Activated T-cell treated with anti-CD3 and anti-CD28 coated beads, Interleukin-2, amount 50 U/mL, for 1 hour (primary cell): Measurements from ENCODE around the gene MACROH2A1.

Source experiments
- DNase-seq: peaks from one replicate; pipeline ENCODE4 v3.0.0-alpha.2; 2020

The MACROH2A1 gene

DNA sequence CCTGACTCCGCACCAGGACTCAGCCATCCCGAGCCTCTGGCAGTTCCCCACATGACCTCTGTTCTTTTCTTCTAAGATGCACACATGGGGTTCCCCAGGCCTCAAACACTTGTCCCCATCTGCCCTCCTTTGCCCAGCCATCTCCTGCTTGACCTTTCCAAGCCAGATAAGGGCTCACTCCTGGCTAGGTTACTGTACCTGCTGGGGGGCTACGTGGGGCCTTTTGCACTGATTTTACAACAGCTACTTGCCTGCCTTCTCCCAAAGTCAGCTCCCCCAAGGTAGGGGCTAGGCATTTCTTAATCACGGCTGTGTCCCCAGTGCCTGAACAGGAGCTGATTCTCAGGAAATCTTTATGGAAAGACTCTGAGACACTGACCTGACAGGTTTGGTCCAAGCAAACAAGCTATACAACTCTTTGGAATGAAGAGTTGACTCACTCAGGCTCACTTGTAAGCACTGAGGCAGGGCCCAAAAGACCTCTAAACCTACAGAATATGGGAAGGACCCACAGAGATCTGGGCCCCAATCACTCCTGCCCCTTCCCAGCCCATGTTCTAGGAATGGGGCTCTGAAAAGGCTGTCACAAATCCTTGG, 2.5 kb downstream of the MACROH2A1 start:
- no peak for DNase-seq

DNA sequence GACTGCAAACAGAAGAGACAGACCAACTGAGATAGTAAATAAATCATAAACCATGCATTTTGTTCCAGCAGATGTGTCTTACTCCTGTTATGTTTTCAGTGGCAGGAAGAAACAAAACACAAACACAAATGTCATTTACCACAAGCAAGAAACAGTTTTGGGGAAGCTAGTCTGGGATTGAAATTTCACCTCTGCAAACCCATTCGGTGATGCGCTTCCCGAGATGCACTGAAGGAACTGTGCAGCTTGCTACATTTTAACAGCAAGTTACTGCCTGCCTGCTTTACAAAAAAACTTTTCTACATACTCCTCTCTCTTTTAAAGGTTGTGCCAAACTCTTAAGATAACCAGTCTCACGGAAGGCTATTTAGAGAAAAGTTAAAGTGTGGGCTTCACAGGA, 3.2 kb downstream of the MACROH2A1 start:
- no peak for DNase-seq

DNA sequence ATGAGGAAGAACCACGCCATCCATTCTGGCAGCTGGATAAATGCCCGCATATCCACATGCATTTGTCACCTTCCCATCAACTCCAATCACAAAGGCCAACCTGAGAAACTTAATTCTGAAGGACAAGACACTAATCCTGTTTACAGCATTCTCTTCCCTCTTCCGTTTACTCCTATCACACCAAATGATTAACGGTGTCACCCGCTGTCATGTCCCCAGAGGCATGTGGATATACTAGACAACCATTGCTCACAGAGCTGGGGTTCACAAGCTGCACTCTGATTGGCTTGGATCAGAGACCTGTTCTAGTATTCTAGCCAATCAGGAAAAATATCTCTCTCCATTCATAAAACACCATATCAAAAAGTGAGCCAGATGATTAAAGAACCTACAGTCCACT, 3.6 kb downstream of the MACROH2A1 start:
- no peak for DNase-seq

DNA sequence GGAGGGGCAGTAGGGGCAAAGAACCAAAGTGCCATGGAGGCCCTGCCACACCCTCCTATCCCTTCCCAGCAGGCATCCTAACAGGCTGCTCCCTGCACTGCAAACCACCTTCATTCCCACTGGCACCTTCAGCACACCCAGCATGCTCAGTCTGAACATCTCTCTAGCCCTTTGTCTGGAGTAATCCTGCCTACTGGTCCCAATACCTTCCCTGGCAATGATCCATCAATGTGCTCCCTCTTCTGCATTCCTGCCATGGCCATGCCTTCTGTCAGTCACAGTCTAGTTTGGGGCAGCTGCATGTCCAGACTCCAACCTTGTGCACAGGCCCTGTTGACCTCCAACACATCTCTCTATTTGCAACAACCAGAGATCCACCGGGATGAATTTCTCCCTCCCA, 4.9 kb downstream of the MACROH2A1 start:
- no peak for DNase-seq

DNA sequence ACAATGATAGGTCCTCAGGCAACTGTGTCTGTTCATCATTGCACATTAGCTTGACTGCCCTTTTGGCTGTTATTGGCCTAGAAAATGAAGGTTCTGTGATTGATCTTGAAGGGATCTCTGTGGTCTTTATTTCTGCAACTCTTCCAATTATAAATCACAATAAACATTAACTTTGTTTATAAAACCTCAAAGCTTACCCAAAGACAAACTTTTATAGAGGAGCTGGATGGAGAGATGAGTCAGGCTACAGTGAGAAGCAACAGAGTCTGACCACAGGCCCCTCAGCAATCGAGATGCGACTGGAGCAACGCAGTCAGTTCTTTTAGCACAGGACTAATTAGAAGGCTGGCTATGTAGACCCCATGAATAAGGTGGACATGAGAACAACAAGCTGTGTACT, 5.3 kb downstream of the MACROH2A1 start:
- DNase-seq, result no peak

DNA sequence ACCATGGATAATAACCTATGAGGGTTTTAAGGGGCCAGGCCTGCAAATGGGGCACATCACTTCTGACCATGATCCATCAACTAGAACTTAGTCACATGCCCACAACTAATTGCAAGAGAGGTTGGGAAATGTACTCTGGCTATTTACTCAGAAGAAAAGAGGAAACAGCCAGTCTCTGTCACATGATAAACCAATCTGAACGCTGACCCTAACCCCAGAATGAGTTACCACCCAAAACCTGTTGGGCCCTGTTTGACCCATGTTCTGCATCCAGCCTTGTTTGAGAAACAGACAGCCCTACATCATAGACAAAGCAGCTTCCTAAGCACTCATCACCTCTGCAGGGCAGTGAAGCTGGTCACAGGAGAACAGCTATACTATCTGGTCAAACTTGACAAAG, 5.8 kb downstream of the MACROH2A1 start:
- no peak for DNase-seq

DNA sequence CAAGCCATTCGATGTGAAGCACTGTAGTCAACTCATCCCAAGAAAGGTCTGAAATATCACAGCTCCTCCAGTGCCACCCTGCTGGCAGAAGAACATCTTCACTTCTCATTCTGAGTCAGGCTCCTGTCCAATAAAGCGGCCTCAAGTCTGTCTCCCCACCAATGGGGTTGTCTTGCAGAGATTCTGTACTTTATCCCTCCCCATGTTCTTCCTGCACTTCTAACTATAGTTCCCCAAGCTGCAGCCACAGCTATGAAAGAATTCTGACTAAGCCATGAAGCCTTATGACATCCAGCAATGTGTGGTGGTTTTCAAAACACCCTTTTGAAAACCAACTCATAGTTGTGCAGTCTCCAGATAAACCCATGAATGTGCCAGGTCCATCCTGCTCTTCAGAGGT, 6.8 kb downstream of the MACROH2A1 start:
- no peak for DNase-seq

DNA sequence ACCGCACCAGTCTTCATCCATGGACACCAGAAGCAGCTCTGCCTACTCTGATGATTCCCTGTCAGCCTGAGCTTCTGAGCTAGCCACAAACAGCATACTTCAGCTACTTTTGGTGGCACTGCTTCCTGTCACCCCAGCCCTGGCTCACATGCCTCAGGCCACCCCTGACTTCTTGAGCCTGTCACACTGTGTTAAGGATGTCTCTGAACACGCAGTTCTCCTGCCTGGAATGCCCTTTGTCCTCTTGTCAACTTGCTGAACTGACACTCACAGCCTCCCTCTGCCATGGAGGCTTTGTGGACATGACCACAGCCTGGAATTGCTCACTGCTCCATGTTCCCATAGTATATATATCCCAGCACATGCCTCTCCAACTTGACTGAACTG, 7.2 kb downstream of the MACROH2A1 start:
- no peak for DNase-seq

DNA sequence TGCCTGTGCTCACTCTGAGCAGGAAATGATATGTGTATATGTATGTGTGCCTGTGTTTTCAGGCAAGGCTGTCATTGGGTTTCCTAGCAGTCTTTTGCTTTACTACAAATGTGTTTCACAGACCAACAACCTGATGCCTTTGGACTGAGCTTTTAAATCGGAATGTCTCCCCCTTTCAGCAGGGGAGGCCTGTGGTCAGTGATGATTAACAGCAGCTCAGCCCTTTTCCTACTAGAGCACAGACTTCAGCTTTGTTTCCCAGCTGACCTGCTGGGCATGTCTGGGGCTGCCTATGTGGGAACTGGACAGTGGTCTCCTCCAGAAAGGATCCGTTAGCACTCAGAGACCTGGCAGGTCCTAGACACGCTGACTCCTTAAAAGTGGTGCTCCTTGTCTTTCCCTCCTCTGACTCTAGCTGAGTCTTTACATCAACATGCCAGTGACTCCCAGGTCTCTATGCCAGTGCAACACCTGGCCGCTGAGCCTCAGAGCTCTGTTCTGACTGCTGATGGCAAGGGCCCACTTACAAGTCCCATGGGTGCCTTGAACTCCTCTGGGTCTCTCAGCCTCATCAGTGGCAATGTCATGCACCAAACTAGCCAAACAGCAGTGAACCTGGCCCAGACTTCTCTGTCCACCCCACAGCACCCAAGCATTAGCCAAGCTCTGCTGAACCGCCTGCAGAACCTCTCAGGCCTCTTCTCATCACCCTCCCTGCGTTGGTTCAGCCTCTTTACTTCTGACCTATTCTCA, 7.7 kb downstream of the MACROH2A1 start:
- no peak for DNase-seq

DNA sequence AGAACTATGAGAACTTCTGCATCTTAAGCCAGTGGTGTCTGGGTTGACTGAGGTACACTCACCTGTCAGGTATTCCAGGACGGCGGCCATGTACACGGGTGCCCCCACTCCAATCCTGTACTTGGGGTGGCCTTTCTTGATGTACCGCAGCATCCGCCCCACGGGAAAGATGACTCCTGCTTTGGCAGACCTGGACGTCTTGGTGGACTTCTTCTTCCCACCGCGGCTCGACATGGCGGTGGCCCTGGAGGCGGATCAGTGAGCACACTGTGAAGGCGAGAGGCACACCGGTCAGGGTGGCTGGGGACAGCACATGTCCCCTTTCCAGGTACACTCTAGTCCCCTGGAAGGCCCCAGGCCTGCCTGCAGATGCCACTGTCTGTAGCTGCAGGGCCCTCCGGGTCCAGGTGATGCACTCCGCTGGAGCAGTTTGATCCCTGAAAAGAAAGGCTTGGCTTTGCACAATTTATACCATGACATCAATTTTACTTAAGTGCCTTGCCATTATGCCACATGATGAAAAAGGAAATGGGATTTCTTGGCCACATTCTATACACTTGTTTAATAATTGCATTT, 10.1 kb downstream of the MACROH2A1 start:
- no peak for DNase-seq

DNA sequence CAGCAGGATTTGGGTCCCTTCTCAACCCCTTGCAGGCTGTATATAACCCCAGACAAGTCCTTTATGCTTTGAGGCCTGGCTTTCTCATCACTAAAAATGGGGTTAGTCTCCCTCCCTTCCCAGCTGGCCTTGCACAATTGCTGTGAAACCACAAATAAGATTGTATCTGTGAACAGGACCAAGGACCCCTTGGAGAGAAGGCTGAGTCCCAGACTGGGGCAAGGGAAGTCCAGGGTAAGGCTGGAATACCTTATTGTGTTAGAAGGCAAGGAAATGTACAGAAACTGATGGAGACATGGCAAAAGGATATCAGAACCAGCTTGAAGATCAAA, 11.4 kb downstream of the MACROH2A1 start:
- no peak for DNase-seq

DNA sequence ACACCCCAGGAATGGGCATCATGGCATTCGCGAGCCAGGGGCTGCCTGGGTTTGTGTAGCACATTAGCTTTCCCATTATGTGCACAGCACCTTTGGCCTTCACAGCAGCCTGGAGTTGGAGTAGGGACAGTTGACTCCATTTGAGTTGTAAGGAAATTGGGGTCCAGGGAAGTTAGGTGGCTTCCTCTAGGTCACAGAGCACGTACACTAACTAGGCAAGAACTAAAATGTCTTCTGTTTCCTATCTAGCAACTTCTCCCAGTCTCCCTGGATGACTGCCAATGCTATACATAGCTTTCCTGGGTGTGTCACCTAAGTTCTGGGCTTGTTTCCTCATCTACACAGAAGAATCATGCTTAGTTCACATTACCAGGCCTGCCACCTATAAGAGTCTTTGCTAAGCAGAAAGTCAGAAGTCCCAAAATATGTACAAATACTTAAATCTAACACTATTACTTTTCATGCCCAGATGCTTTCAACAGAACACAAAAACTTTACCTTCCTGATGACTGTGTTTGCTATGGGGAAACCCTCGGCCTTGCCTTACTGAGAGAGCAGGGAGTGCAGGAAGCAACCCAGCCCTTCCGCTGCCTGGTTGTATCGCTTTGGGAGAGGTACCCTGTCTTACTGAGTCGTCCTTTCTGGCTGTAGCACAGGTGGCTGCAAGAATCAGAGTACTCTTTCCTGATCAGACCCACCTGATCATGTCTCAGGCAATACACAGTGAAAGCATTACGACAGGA, 12.0 kb downstream of the MACROH2A1 start:
- no peak for DNase-seq

DNA sequence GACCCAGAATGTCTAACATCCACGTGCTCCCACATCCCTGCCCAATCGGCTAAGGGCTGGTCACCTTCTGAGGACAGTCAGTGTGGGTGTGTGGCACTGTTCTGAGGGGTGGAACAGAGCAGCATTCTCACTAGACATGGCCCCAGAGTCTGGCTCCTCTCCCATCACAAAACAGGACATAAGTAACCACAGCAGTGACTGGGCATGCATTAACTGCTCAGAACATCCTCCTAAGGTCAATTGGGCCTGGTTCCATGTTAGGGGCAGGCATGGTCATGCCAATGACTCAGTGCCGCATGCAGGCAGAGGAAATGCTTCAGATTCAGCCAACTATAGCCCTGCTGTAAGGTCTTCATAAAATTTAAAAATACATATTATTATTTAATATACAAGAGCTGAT, 12.9 kb downstream of the MACROH2A1 start:
- DNase-seq, result no peak

DNA sequence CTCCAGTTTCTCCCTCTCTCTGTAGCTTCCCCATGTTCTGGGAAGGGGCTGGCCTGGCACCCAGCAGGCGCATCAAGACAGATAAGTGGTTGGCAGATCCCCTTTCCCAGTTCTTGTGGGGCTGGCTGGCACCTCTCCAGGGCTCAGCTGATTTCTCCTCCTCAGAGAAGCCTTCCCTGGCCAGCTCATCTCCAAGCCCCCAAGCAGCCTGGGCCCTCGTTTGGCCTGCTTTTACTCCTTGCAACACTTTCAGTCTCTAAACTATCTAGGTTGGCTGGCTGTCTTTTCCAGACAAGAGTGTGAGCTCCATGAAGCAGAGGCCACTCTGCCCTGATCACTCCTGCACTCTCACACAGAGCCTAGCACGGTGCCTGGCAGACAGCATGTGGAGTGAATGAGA, 13.5 kb downstream of the MACROH2A1 start:
- no peak for DNase-seq

DNA sequence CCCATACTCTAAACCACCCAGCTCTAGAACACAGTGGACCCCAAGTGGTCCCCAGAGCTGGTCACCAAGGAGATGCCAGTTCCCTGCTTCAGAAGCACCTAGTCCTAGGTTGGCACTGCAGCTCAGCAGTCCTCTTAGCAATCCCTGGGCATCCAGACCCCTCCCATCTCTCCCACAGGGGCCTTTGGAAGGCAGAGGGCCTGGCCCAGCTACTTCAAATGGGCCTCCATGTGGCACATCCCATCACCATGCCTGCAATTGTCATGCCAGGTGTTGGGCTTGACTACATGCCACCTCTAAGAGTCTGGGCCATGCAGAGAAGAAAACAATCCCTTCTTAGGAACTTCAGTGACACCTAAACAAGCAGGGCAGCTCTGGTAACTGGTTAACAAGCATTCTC, 14.1 kb downstream of the MACROH2A1 start:
- DNase-seq, result no peak

DNA sequence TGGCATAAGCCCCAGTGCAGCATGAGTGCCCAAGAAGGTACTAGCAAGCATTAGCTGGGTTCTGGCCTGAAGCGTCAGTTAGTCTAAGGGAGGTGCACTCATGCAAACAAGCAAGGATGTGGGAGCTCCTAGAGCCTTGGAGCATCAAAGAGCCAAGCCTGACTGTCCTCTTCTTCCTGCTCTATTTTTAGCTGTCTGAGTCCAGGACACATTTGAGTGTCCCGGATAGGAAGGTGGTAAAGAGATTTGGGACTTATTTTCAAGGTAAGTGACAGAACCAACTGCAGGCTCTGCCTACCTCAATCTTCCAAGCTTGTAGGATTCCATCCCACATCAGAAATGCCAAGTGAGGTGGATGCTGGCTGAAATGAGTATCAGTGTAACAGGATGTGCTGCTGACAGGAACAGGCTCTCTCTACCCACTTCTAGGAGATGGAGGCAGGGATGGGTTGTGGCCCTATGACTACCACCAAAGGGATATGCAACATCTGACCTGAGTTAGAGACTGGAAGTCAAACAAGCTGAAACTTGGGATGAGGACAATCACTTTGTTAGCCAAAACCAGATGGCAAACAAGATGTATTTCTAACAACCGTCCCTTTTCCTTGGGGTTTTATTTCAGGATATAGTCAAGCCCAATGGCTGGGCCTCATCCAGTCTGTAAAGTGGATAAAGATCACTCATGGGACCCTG, 15.1 kb downstream of the MACROH2A1 start:
- no peak for DNase-seq

DNA sequence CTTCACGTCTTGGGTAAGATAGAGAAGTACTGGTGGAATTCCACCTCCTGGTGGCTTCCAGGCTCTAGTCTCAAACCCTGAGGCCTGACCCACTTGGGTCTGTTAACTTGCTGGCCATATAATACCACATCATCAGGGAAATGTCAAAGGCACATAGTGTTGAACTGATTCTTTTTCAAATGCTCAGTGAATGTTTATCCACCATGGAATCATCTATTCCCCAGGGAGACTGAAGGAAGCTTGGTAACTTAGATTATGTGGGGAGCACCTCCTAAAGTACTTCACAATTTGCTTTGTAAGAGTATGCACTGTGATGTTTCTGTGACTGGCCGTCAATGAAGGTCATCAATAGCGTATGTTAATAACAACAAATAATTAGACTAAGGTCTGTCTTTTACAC, 16.1 kb downstream of the MACROH2A1 start:
- no peak for DNase-seq

DNA sequence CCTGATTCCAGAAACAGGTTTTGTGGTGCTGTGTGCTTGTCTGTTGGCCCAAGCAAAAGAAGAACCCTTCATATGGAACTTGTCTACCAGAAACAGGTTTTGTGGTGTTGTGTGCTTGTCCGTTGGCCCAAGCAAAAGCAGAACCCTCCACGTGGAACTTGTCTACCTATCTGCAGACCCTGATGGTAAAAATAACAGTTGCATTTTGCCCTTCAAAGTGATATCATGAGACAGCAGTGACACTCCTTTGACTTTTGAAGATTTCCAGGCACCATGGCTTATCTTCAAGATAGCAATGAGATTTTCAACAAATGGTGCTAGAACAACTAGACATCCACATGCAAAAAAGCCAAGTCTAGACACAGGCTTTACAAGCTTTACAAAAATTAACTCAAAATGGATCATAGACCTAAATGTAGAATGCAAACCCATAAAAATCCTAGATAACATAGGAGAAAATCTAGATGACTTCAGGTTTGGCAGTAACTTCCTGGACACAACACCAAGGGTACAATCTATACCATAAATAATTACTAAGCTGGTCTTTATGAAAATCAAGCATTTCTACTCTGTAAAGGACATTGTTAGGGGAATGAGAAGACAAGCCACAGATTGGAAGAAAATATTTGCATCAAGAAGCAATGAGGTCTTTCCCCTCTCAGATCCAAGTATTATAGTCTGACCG, 16.8 kb downstream of the MACROH2A1 start:
- no peak for DNase-seq

DNA sequence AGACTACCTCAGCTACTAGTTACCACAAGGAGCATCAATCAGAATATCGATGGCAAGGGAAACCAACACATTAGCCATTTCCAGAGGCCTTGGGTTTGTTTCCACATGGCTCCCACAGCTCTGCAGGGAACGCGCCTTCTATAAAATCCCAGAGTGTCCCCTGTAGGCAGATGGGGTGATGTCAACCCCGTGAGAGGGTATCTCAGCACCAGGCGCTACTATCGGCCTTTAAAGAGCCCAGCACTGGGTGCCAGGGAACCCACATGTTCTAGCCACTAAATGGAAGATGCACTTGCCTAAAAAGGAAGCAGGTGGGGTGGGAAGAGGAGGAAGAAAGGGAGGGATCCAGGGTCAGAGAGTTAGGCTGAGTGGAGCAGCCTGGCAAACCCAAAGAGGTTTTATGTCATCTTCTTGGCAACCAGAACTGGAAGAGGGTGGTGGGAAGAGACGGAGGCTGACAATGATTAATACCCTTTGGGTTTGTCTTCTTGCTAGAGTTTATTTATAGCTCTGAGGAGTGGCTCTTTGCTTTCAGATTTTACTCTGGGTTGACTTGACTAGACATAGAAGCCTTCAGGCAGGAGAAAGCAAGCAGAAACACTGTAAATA, 19.9 kb downstream of the MACROH2A1 start:
- no peak for DNase-seq

DNA sequence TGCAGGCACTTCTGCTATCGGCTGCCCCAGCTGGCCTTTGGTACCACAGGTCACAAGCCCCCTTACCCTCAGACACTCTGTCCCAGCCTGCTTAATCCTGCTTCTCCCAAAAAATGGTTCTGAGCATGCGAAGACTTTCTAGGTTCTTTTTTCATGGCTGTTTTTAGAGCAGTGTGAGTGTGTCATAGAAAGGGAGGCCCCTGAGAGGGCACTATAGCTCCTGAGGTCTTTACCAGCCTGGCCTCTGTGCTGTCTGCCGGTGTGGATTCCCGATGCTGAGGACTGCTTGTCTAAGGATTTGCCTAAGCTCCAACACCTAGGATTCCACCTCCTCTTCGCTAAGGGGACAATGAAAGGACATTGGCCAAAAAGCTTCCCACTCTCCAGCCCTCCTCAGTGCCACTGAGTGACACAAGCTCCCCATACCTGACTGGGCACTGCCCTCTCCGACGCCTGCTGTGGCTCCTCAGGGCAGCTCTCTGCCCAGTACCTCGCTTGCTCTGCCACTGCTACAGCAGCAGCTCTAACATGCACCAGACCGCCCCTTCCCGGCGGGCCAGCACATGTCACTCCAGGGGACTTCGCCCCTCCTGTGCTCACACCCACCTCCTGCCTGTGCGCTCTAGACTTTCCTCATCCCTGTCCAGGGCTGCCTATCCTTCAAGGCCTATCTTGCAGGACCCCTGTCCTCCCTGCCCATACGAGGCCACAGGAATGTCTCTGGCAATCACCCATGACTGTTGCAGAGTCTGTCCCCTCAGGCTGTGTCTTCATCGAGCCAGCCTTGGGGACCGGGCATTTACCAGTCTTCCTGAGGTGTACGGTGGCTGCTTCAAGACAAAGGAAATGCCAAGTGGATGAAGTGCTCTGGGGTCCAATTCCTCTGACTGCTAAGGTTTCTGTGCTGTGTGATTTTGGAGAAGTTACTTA, 21.0 kb downstream of the MACROH2A1 start:
- DNase-seq, result no peak

DNA sequence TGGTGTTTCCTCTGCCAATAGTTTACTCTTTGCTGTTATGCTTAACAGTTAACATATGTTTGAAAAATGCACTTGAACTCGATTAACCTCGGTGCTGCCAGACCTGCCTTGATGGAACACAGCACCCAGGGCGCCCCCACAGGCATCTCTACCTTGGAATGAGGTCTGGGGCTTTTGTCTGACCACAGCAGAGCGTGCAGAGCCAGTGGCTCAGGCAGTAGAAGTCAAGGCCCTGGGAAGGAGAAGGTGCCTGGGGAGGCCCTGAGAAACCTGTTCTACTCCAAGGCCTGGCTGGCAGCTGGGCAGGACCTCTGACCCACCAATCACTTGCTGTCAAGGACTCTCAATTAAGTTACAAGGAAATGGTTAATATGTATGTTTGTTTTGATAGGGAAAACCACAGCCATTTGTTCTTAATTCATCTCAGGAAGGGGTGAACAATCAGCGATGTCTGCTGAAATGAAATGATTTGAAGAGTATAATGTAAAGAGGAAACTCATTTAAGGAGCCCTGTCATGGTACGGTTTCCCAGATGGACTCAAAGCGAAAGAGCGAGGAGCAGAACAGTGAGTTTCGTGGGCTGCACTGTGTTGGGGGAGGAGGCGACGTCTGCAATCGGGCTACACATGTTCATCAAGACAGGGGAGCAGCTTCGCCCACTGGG, 21.9 kb downstream of the MACROH2A1 start:
- DNase-seq, result no peak
